Measurements from ENCODE around the gene PFN3. TPM values are rescaled to one million over a fixed set of nuclear protein-coding genes. Genes with fewer than 3 reads are reported as not detected.

PFN3 gene
- total and polyA plus RNA-seq, 7 donors: not detected

GRCh38 chr5:177447066-177447610 is 46.7 kb upstream of the PFN3 start:
- 0 to 1% methylated on average over 48 to 52 of the region's 52 CpGs for WGBS, 2 donors
- TF ChIP-seq EP300 (IDR thresholded peaks at IDR 0.05): no peak
- peak in 1 of 4 donors; percentile 8 for TF ChIP-seq POLR2AphosphoS5 (IDR thresholded peaks at IDR 0.05)
- no peak for TF ChIP-seq POLR2A (IDR thresholded peaks at IDR 0.05)
- Histone ChIP-seq H3K4me3 (peak overlapping the region; percentile 8 to 61 (median 55)), H3K36me3 (peaks cover 0 to 7% (median 0%) of the 10 kb centered on the region in 4 donors), H3K27ac (peak overlapping the region in 2 of 4 donors; percentile 21 to 25), H3K4me1 (peaks cover 0 to 27% (median 24%) of the 10 kb centered on the region in 4 donors), H3K27me3 (peaks cover 0 to 57% (median 33%) of the 10 kb centered on the region in 3 donors), H3K9me3 (no peaks in the 10 kb centered on the region)
- intact Hi-C loops (cut with DNase I): no loop called here
- no peak for DNase-seq

DNA sequence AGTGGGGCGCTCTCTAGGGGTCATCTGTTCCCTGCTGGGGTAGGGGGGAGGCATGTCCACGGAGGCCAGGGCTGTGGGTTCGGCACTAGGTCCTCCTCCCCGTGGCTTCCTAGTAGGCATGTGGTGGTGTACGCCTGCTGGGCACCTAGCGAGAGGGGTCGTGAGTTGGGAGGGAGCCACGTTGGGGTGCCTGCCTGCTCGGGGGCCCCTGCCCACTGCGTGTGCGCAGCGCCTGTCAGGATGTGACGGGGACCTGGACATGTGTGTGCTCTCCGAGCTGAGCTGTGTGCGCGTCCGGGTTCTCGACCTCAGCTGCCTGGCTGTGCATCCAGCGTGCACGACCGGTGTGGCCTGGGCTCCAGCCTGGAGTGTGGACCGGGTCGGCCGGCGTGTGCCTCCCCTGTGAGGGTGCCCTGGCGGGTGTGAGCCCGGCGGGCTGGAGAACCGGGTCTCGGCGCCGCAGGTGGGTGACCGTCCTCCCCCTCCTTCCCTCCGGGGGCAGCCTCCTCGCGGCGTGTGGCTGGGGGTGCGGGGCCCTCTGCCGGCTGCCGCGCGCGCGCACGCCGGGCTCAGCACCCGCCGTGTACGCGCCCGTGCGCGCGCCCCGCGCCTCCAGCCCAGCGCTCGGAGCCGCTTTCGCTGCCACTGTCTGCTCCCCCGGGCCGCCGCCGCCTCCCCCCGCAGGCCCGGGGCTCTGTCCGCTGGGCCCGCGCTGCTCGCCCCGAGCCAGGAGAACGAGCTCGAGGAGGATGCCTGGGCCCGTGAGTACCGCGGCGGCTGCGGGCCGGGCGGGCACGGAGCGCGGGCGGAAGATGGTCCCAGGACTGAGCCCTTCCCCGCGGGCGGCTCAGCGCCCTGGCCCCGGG is 46.0 kb upstream of the PFN3 start, which contains the start of gene PRR7:
Gene PRR7 (plus strand): TSS at position 615 of the 866 bp plus-strand sequence. CDS start 8,254 bp downstream, outside the sequence.
- H3K27me3 ChIP-seq: peaks cover 0 to 50% (median 28%) of the 10 kb centered on the region in 3 donors
- intact Hi-C loops (cut with DNase I): no loop called here
- H3K9me3 ChIP-seq: no peaks in the 10 kb centered on the region
- no peak for DNase-seq
- H3K36me3 ChIP-seq: peaks cover 0 to 14% (median 2%) of the 10 kb centered on the region in 4 donors
- TF ChIP-seq POLR2AphosphoS5 (IDR thresholded peaks at IDR 0.05) (peak in 1 of 4 donors; percentile 37), EP300 (IDR thresholded peaks at IDR 0.05) (no peak)
- peak within 1 kb of the TSS; percentile 8 to 61 (median 55) for H3K4me3 ChIP-seq
- H3K27ac ChIP-seq: peak within 1 kb of the TSS in 2 of 4 donors; percentile 21 to 25
- peaks cover 0 to 27% (median 24%) of the 10 kb centered on the region in 4 donors for H3K4me1 ChIP-seq
- 1% methylated on average over 89 of the region's 89 CpGs for WGBS, 2 donors

DNA sequence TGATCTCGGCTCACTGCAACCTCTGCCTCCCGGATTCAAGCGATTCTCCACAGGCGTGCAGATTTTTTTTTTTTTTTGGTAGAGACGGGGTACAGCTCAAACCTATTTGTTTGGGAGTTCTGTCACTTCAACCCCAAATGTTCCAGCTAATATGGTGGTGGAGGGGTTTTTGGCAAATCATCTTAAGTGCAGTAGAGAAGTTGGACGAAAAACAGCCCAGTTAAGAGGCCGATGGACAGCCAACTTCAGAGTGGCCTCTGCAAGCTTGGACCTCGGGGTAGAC is 45.4 kb upstream of the PFN3 start:
- H3K36me3 ChIP-seq: peaks cover 0 to 20% (median 5%) of the 10 kb centered on the region in 4 donors
- 2 to 5% methylated on average over 8 of the region's 8 CpGs for WGBS, 2 donors
- H3K9me3 ChIP-seq: no peaks in the 10 kb centered on the region
- H3K27me3 ChIP-seq: peaks cover 0 to 47% (median 25%) of the 10 kb centered on the region in 3 donors
- no peak overlapping the region for H3K27ac ChIP-seq
- peak overlapping the region in 3 of 4 donors; percentile 50 to 61 (median 60) for H3K4me3 ChIP-seq
- no peak for TF ChIP-seq CTCF (IDR thresholded peaks at IDR 0.05)
- no peak for TF ChIP-seq POLR2A (IDR thresholded peaks at IDR 0.05)
- intact Hi-C loops (cut with DNase I): no loop called here
- no peak for DNase-seq
- peaks cover 0 to 27% (median 24%) of the 10 kb centered on the region in 4 donors for H3K4me1 ChIP-seq

DNA sequence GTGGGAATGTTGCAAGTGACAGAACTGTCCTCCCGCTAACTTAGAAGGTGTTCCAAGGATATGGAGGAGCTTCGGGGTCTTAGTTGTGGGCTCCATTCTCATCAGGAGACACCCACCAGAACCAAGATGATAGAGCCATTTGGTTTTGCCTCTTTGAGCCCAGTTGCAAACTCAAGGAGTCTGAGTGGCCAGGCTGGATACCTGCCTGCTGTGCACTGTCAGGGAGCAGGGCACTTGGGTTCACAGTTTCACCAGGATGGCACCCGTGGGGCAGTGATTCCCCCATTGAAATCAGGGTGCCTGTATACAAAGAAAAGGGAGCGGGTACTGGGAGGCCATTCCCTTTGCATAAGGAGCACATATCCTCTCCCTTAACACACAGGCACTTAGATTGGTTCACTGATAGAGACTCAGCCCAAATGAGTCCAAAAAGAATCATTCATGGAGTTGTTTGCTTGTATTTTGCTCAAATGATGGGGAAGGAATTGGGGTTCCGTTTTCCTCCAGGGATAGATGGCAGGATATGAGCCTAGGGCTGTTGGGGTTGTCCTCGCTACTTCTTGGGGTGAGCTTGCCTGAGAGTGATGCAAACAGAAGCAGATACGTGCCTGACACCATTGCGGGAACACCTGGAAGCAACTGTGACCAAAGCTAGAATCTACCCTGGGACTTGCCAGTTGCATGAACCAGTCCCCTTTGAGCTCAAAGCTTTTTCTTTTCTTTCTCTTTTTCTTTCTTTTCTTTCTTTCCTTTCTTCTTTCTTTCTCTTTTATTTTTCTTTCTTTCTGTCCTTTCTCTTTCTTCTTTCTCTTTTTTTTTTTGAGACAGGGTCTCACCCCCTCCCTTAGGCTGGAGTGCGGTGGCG is 44.8 kb upstream of the PFN3 start:
- Histone ChIP-seq H3K27me3 (peaks cover 0 to 41% (median 20%) of the 10 kb centered on the region in 3 donors), H3K27ac (no peak overlapping the region), H3K4me3 (no peak overlapping the region), H3K36me3 (peaks cover 0 to 26% (median 6%) of the 10 kb centered on the region in 4 donors), H3K4me1 (peaks cover 0 to 27% (median 24%) of the 10 kb centered on the region in 4 donors), H3K9me3 (no peaks in the 10 kb centered on the region)
- no peak for TF ChIP-seq EP300 (IDR thresholded peaks at IDR 0.05)
- no peak for TF ChIP-seq POLR2AphosphoS5 (IDR thresholded peaks at IDR 0.05)
- no peak for TF ChIP-seq CTCF (IDR thresholded peaks at IDR 0.05)
- TF ChIP-seq POLR2A (IDR thresholded peaks at IDR 0.05): no peak
- intact Hi-C loops (cut with DNase I): no loop called here
- DNase-seq: no peak
- WGBS, 2 donors: 28 to 48% methylated on average over 10 of the region's 10 CpGs

DNA sequence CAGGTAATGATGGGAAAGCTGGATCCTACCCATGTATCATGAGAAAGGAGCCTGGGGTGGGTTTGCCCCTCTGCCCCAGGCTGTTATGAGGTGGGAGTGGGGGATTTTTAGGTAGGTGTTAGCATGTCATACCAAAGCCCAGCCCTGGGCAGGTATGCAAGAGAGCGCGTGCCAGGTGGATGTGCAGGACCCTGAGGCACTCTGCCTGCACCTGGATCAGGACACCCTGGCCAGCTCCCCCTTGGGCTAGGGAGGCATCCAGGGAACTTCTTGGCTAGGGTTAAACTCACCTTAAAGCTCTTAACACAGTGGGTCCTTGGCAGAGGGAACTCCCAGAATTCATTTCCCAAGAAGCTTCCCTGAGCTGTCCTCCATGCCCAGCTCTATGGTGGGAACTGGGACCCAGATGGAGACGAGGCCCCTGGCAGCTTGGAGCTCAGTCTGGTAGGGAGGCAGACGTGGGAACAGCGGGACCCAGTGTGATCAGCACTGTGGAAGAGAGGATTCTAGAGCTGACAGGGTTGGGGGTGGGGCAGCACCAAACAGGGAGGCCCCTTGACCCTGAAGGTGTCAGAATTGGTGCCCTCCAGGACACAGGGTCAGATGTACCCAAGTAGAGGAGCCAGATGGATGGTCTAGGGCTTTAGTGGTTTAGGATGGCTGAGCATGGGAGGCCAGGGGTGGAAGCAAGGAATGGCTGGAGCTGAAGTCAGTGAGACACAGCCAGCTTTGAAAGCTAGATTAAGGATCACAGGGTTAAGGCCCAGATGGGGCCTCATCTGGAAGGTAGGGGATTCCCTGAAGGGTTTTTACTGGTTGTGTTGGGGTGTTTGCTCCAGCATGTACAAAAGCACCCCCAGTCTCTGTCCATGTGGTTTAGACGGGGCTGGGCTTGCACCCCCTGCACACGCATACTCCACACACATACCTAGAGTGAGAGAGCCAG is 43.9 kb upstream of the PFN3 start:
- intact Hi-C loops (cut with DNase I): no loop called here
- Histone ChIP-seq H3K4me1 (peaks cover 0 to 27% (median 24%) of the 10 kb centered on the region in 4 donors), H3K9me3 (no peaks in the 10 kb centered on the region), H3K27me3 (peaks cover 0 to 32% (median 11%) of the 10 kb centered on the region in 3 donors), H3K4me3 (no peak overlapping the region), H3K27ac (no peak overlapping the region), H3K36me3 (peaks cover 0 to 26% (median 6%) of the 10 kb centered on the region in 4 donors)
- DNase-seq: no peak
- TF ChIP-seq POLR2AphosphoS5 (IDR thresholded peaks at IDR 0.05): peak in 1 of 4 donors; percentile 1
- no peak for TF ChIP-seq POLR2A (IDR thresholded peaks at IDR 0.05)
- 43 to 66% methylated on average over 7 of the region's 7 CpGs for WGBS, 2 donors

All from sigmoid colon (tissue), 7 donors.